OCI-LY7 (cell line): ENCODE measurements around the gene FHL1. TPM values are rescaled to one million over a fixed set of nuclear protein-coding genes. Genes with fewer than 3 reads are reported as not detected.

Experiments
- BruUV-seq: library from RNA; stranded (reverse); fragments of 400-500 nt; replicated peaks from 2 replicates; lab custom pipeline; 2021; lab: Mats Ljungman, UMichigan
- CTCF ChIA-PET: fragments of 300-600 bp; sonication (Branson Sonifier 250); formaldehyde crosslinking; loops from one replicate; lab custom pipeline; 2022; ENCODE audit warnings: antibody characterized with exemption; ENCODE audit not compliant: unreplicated experiment; lab: Charles Lee
- POLR2A ChIA-PET: fragments of 300-600 bp; sonication (Branson Sonifier 250); formaldehyde crosslinking; loops from one replicate; lab custom pipeline; 2022; ENCODE audit warnings: antibody characterized with exemption; lab: Charles Lee
- DNase-seq: peaks from one replicate; pipeline ENCODE4 v3.0.0-alpha.2; 2015; ENCODE audit warnings: low spot score
- H2AFZ ChIP-seq: fragments of 200-600 bp; sonication (generic), shearing (Covaris generic); 2 replicates; pipeline ENCODE4 v1.6.1; 2014; ENCODE audit warnings: mild to moderate bottlenecking, antibody characterized with exemption, low read length, moderate library complexity
- H3K27ac ChIP-seq: fragments of 200-600 bp; sonication (generic); 2 replicates; pipeline ENCODE4 v1.5.1; 2014; ENCODE audit warnings: mixed run types, low read depth, mild to moderate bottlenecking, moderate library complexity, low read length, inconsistent platforms; ENCODE audit not compliant: poor library complexity, severe bottlenecking
- H3K36me3 ChIP-seq: fragments of 200-600 bp; sonication (generic); 2 replicates; pipeline ENCODE4 v1.6.1; 2014; ENCODE audit warnings: mild to moderate bottlenecking, antibody characterized with exemption, low read length, moderate library complexity, mixed read lengths; ENCODE audit not compliant: insufficient read depth
- H3K4me1 ChIP-seq: fragments of 200-600 bp; sonication (generic); 2 replicates; pipeline ENCODE4 v1.5.1; 2014; ENCODE audit warnings: mild to moderate bottlenecking, low read length; ENCODE audit not compliant: insufficient read depth, poor library complexity, severe bottlenecking
- H3K4me2 ChIP-seq: fragments of 200-600 bp; sonication (generic); 2 replicates; pipeline ENCODE4 v1.6.1; 2014; ENCODE audit warnings: mild to moderate bottlenecking, low read length
- H3K4me3 ChIP-seq: fragments of 200-600 bp; sonication (generic); 2 replicates; pipeline ENCODE4 v1.5.1; 2014; ENCODE audit warnings: mild to moderate bottlenecking, low read depth, low read length; ENCODE audit not compliant: poor library complexity, severe bottlenecking
- H3K79me2 ChIP-seq: fragments of 200-600 bp; sonication (generic); 2 replicates; pipeline ENCODE4 v1.6.1; 2016; ENCODE audit warnings: low read depth, mild to moderate bottlenecking, low read length, moderate library complexity, mixed read lengths; ENCODE audit not compliant: insufficient read depth
- H3K9me2 ChIP-seq: fragments of 200-600 bp; sonication (generic); 2 replicates; pipeline ENCODE4 v1.6.1; 2016; ENCODE audit warnings: mild to moderate bottlenecking, low read length, mixed read lengths; ENCODE audit not compliant: insufficient read depth
- H3K9me3 ChIP-seq: fragments of 200-600 bp; sonication (generic); 2 replicates; pipeline ENCODE4 v1.6.1; 2014; ENCODE audit warnings: mild to moderate bottlenecking, mixed run types, low read length, mixed read lengths
- H4K20me1 ChIP-seq: fragments of 200-600 bp; sonication (generic); 2 replicates; pipeline ENCODE4 v1.6.1; 2014; ENCODE audit warnings: mild to moderate bottlenecking, antibody characterized with exemption, low read length, moderate library complexity, mixed read lengths; ENCODE audit not compliant: insufficient read depth
- EZH2phosphoT487 ChIP-seq: fragments of 200-600 bp; sonication (generic); IDR thresholded peaks from 2 replicates; pipeline ENCODE4 v1.6.1; 2018; ENCODE audit warnings: low read depth, borderline replicate concordance, mild to moderate bottlenecking, mixed run types, antibody characterized with exemption, low read length, moderate library complexity, mixed read lengths
- intact Hi-C: fragments of 100-400 bp; cut with micrococcal nuclease; formaldehyde crosslinking; loops from one replicate; pipeline ENCODE4 v1.10.0; 2022; ENCODE audit not compliant: unreplicated experiment
- total RNA-seq, 2 experiments: library from RNA; depleted of rRNA in 1 of 2; stranded (reverse); fragments of >200 nt in 1 of 2; shearing (Covaris generic) in 1 of 2; gene quantifications; 2 replicates each; pipeline ENCODE4 v1.2.3, GENCODE V29; 2014 to 2022
- TF ChIP-seq, protein P1 (sequence below): fragments of 200-600 bp; sonication (generic); conservative IDR thresholded peaks from 2 replicates; pipeline ENCODE4 v1.5.1; 2014; ENCODE audit warnings: mild to moderate bottlenecking, antibody characterized with exemption, low read length, moderate library complexity, mixed read lengths

The FHL1 gene
- total RNA-seq, 2 experiments from 2014 or later: 1.4 TPM; not detected in 1

DNA sequence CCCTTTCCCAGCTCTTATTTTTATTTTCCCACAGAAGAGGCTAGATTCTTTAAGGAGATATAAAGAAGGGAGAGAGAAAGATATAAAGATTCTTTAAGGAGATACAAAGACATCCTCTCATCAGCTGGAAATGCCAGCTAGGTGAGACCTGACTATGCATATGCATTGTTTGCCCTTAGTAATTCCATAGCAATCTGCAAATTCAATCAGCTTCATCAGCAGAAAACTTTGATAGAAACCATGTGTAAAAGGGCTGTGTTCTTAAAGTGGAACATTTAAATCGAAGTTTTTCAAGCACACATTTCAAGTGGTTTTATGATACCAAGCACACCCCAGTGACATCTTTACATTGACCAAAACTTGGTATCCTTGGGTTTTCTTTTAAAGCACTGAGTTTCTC lies 24.1 kb downstream of the FHL1 start:
- H3K4me1 ChIP-seq: no peaks in the 10 kb centered on the region
- TF ChIP-seq, protein P1, sequence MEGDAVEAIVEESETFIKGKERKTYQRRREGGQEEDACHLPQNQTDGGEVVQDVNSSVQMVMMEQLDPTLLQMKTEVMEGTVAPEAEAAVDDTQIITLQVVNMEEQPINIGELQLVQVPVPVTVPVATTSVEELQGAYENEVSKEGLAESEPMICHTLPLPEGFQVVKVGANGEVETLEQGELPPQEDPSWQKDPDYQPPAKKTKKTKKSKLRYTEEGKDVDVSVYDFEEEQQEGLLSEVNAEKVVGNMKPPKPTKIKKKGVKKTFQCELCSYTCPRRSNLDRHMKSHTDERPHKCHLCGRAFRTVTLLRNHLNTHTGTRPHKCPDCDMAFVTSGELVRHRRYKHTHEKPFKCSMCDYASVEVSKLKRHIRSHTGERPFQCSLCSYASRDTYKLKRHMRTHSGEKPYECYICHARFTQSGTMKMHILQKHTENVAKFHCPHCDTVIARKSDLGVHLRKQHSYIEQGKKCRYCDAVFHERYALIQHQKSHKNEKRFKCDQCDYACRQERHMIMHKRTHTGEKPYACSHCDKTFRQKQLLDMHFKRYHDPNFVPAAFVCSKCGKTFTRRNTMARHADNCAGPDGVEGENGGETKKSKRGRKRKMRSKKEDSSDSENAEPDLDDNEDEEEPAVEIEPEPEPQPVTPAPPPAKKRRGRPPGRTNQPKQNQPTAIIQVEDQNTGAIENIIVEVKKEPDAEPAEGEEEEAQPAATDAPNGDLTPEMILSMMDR: no peak
- TF ChIP-seq EZH2phosphoT487: no peak
- H4K20me1 ChIP-seq: no peaks in the 10 kb centered on the region
- H3K79me2 ChIP-seq: no peaks in the 10 kb centered on the region
- BruUV-seq: no TSS peak
- H3K4me3 ChIP-seq: no peak overlapping the region
- DNase-seq: no peak
- intact Hi-C loops: no loop called here
- H2AFZ ChIP-seq: no peak overlapping the region
- ChIA-PET POLR2A (no interaction called here), CTCF (no interaction called here)
- H3K4me2 ChIP-seq: no peak overlapping the region
- H3K27ac ChIP-seq: no peak overlapping the region
- H3K9me2 ChIP-seq: no peaks in the 10 kb centered on the region
- no peaks in the 10 kb centered on the region for H3K9me3 ChIP-seq
- H3K36me3 ChIP-seq: no peaks in the 10 kb centered on the region

DNA sequence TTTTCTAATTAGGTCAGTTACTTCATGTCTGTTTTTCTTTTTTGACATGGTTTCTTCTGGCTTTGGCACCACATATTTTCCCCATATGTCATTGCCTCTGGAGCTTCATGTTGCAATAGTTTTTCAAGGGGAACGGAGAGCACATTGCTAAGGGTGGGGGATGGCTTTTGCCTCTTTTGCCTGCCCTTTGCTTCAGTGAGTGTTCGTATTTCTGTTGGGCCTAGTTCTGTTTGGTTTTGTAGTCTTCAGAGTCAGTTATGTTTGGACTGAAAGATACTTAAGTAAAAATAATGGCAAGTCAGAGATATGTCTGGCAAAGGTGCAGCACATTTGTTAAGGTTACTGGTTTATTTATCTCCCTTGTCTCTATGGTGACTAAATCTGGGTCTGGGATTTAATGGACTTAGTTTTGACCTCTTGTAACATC lies 29.1 kb downstream of the FHL1 start:
- no peaks in the 10 kb centered on the region for H4K20me1 ChIP-seq
- ChIA-PET CTCF (no interaction called here), POLR2A (no interaction called here)
- TF ChIP-seq EZH2phosphoT487: no peak
- TF ChIP-seq, protein P1: no peak
- no peaks in the 10 kb centered on the region for H3K79me2 ChIP-seq
- intact Hi-C loops: no loop called here
- no peaks in the 10 kb centered on the region for H3K9me3 ChIP-seq
- no peaks in the 10 kb centered on the region for H3K4me1 ChIP-seq
- no peak overlapping the region for H2AFZ ChIP-seq
- BruUV-seq: no TSS peak
- no peaks in the 10 kb centered on the region for H3K36me3 ChIP-seq
- no peak overlapping the region for H3K27ac ChIP-seq
- no peak overlapping the region for H3K4me3 ChIP-seq
- no peaks in the 10 kb centered on the region for H3K9me2 ChIP-seq
- no peak for DNase-seq
- H3K4me2 ChIP-seq: no peak overlapping the region

DNA sequence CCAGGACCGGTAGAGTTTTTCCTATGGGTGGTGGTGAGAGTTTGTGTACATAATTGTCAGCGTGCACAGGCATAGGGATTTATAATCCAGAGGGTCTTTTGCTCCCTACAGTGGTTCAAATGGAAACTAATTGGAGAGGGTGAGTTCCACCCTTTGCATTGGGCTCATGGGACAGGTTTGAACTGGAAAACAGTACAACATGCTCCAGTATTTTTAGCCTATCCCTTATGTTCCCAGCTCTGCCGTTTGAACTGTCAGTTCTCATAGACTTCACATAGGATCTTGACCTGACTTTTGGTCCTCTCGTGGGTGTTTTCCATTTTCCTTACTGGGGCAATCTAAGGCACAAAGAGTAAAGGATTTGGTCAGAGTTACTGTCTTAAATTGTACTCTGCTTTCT lies 31.8 kb downstream of the FHL1 start:
- no peak for DNase-seq
- Histone ChIP-seq H3K9me3 (no peaks in the 10 kb centered on the region), H3K79me2 (no peaks in the 10 kb centered on the region), H3K27ac (no peak overlapping the region), H3K4me2 (no peak overlapping the region), H2AFZ (no peak overlapping the region), H4K20me1 (no peaks in the 10 kb centered on the region), H3K4me3 (no peak overlapping the region), H3K36me3 (no peaks in the 10 kb centered on the region), H3K9me2 (no peaks in the 10 kb centered on the region), H3K4me1 (no peaks in the 10 kb centered on the region)
- intact Hi-C loops: no loop called here
- CTCF ChIA-PET: no interaction called here
- POLR2A ChIA-PET: no interaction called here
- no peak for TF ChIP-seq EZH2phosphoT487
- TF ChIP-seq, protein P1: no peak
- BruUV-seq: no TSS peak
